Activated CD4-positive, alpha-beta memory T cell treated with anti-CD3 and anti-CD28 coated beads, Interleukin-2, amount 10 ng/mL, durations not matched to agents 7 days and 5 days (primary cell): Measurements from ENCODE around the gene CTIF. TPM values are rescaled to one million over a fixed set of nuclear protein-coding genes. Genes with fewer than 3 reads are reported as not detected.
A peak's percentile ranks its signal among the peaks of the same experiment; 100 is the strongest.

Experiments
- CTCF ChIA-PET: fragments of 350-600 bp; sonication (Branson Sonifier 250); formaldehyde crosslinking; loops from one replicate; lab custom pipeline; 2021; ENCODE audit warnings: antibody characterized with exemption, inconsistent platforms; lab: Charles Lee
- POLR2A ChIA-PET: fragments of 350-600 bp; sonication (Branson Sonifier 250); formaldehyde crosslinking; loops from one replicate; lab custom pipeline; 2021; ENCODE audit warnings: antibody characterized with exemption; lab: Charles Lee
- DNase-seq: peaks from one replicate; pipeline ENCODE4 v3.0.0-alpha.2; 2020
- H3K27ac Mint-ChIP-seq: one replicate; pipeline ENCODE4 v1.8.0; 2021; ENCODE audit warnings: mild to moderate bottlenecking, mixed read lengths
- H3K27me3 Mint-ChIP-seq: one replicate; pipeline ENCODE4 v1.8.0; 2021; ENCODE audit warnings: mixed read lengths
- H3K36me3 Mint-ChIP-seq: one replicate; pipeline ENCODE4 v1.8.0; 2021; ENCODE audit warnings: low read depth, mixed read lengths
- H3K4me1 Mint-ChIP-seq: one replicate; pipeline ENCODE4 v1.8.0; 2021; ENCODE audit warnings: mixed read lengths
- H3K4me3 Mint-ChIP-seq: one replicate; pipeline ENCODE4 v1.8.0; 2021; ENCODE audit warnings: mild to moderate bottlenecking, mixed read lengths
- H3K9me3 Mint-ChIP-seq: one replicate; pipeline ENCODE4 v1.8.0; 2021; ENCODE audit warnings: mixed read lengths
- total RNA-seq, 2 experiments: library from RNA; stranded (reverse); gene quantifications; one replicate each; pipeline ENCODE4 v1.2.3, GENCODE V29; 2021

CTIF gene
- total RNA-seq, 2 experiments from 2014 or later: 4.9 to 5.1 TPM

GRCh38 chr18:48539406-48540250, 797 bp downstream of the CTIF start:
- Mint-ChIP-seq H3K27ac (no peak overlapping the region), H3K4me3 (peak overlapping the region; percentile 87), H3K4me1 (peaks cover 19% of the 10 kb centered on the region), H3K9me3 (no peaks in the 10 kb centered on the region), H3K36me3 (no peaks in the 10 kb centered on the region), H3K27me3 (peaks cover 24% of the 10 kb centered on the region)
- POLR2A ChIA-PET: no interaction called here
- peak; percentile 27 for DNase-seq
- CTCF ChIA-PET: interaction anchor here (0.8 to 1.2 kb wide), 2 partner anchors 9 to 95 kb away, joined by 3 read pairs; no protein-coding TSS in a partner anchor

GRCh38 chr18:48540251-48541025, 1.6 kb downstream of the CTIF start:
- no peaks in the 10 kb centered on the region for H3K36me3 Mint-ChIP-seq
- H3K27me3 Mint-ChIP-seq: peaks cover 27% of the 10 kb centered on the region
- H3K9me3 Mint-ChIP-seq: no peaks in the 10 kb centered on the region
- DNase-seq: peak; percentile 39
- ChIA-PET POLR2A (no interaction called here), CTCF (no interaction called here)
- H3K4me1 Mint-ChIP-seq: peaks cover 19% of the 10 kb centered on the region
- no peak overlapping the region for H3K27ac Mint-ChIP-seq
- peak overlapping the region; percentile 87 for H3K4me3 Mint-ChIP-seq

DNA sequence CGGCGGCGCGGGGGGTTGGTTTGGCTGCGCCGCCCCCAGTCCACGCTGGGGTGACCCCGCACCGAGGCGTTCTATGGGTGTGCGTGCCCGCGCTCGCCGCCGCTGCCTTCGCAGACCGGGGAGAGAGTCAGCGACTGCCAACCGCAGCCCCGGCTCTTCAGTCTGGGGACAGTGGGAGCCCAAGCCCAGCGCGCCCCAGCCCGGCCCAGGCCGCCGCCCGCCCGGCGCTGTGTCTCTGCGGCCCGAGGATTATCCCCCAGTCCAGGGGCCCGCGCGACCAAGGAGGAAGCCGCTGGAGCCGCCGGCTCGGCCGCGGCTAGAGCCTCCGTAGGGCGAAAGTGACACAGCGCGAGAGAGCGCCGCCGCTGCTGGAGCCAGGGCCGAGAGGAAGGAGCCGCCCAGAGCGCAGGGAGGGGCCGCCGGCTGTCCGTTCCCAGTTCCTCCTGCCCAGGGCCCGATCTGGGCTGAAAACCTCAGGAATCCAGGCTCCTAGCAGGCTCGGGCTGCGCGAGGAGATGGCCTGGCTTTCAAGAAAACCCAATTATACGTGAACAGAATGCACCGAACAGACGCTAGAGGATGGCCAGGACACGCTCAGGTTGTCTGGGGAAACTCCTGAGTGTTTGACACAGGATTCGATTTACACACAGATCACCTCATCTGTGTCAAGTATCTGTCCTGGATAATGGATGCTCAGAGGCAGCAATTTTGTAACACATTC, 2.4 kb downstream of the CTIF start:
- Mint-ChIP-seq H3K27me3 (peaks cover 28% of the 10 kb centered on the region), H3K9me3 (no peaks in the 10 kb centered on the region), H3K27ac (no peak overlapping the region), H3K36me3 (no peaks in the 10 kb centered on the region), H3K4me1 (peaks cover 19% of the 10 kb centered on the region), H3K4me3 (peak overlapping the region; percentile 87)
- ChIA-PET POLR2A (no interaction called here), CTCF (no interaction called here)
- DNase-seq: no peak

DNA sequence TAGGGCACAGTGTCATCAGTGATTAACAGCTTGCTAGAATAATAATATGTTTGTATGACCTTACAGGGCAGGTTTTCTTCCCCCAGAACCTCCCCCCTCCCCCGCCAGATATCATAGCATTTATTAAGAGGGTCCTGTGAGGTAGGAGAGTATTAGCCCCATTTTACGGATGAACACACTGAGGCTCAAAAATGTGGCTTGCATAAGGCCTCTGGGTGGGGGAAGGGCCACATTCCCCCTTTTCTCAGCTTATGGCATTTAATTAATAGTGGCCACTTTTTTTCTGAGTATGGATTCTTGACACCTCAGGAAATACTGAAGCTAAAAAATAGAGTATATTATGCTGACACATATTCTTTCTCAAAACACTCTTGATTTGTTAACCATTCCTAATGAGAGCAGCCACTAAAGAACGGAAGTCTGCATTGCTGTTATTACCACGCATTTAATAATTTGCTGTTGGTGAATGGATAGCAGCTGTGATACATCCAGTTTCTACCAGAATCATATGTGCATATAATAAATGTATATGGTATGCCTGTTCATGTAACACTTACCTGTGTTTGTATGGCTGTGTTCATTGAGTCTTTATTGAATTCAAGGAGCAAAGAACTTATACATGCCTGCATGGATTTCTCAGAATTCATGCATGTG, 3.0 kb downstream of the CTIF start:
- DNase-seq: no peak
- CTCF ChIA-PET: no interaction called here
- Mint-ChIP-seq H3K27me3 (peaks cover 29% of the 10 kb centered on the region), H3K36me3 (no peaks in the 10 kb centered on the region), H3K4me3 (peak overlapping the region; percentile 41), H3K27ac (no peak overlapping the region), H3K9me3 (no peaks in the 10 kb centered on the region), H3K4me1 (peaks cover 19% of the 10 kb centered on the region)
- POLR2A ChIA-PET: no interaction called here

- Mint-ChIP-seq H3K4me3 (no peak overlapping the region), H3K4me1 (peaks cover 19% of the 10 kb centered on the region), H3K9me3 (no peaks in the 10 kb centered on the region), H3K27ac (no peak overlapping the region), H3K27me3 (peaks cover 29% of the 10 kb centered on the region), H3K36me3 (no peaks in the 10 kb centered on the region)
- ChIA-PET POLR2A (no interaction called here), CTCF (no interaction called here)
- DNase-seq: no peak
Observed at GRCh38 chr18:48542513-48543181, 3.8 kb downstream of the CTIF start.

DNA sequence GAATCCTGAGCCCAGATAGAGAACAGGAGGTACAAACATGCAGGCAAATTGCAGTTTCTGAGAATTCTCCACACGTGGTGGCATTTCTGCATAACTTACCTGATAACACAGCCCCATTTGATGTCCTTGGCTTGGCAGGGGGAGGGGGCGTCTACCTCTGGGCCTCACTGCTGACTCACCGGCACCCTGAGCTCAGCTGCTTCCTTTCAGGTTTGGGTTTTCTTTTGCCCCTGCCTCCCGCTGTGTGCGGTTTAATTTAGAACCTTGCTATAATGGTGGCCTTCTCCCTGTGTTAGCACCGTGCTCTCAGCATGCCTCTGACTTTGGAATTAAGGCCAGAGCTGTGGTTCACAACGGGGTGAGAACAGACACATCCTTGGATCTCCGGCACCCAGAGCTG, 4.4 kb downstream of the CTIF start:
- peaks cover 19% of the 10 kb centered on the region for H3K4me1 Mint-ChIP-seq
- H3K36me3 Mint-ChIP-seq: no peaks in the 10 kb centered on the region
- ChIA-PET CTCF (no interaction called here), POLR2A (no interaction called here)
- no peak overlapping the region for H3K27ac Mint-ChIP-seq
- no peaks in the 10 kb centered on the region for H3K9me3 Mint-ChIP-seq
- no peak overlapping the region for H3K4me3 Mint-ChIP-seq
- DNase-seq: peak; percentile 32
- peaks cover 29% of the 10 kb centered on the region for H3K27me3 Mint-ChIP-seq

DNA sequence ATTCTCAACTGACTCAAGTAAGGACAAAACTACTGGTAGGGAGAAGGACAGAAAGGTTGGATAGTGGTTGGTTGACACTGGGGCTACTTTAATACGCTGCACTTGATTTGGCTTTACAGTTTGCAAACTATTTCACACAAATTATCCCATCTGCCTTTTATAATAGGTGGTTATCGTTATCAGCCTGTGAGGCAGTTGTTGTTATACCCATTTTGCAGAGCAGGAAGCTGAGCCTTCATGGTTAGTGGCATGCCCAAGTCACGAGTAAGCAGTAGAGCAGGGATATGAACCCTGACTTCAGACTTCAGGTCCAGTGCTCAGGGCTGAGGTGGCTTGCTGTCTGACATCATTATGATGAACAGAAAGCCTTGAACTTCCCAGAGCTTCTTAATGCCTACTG, 5.3 kb downstream of the CTIF start:
- H3K4me1 Mint-ChIP-seq: peaks cover 19% of the 10 kb centered on the region
- peaks cover 28% of the 10 kb centered on the region for H3K27me3 Mint-ChIP-seq
- CTCF ChIA-PET: no interaction called here
- H3K9me3 Mint-ChIP-seq: no peaks in the 10 kb centered on the region
- POLR2A ChIA-PET: no interaction called here
- H3K27ac Mint-ChIP-seq: no peak overlapping the region
- no peak for DNase-seq
- H3K36me3 Mint-ChIP-seq: no peaks in the 10 kb centered on the region
- H3K4me3 Mint-ChIP-seq: no peak overlapping the region

- ChIA-PET CTCF (no interaction called here), POLR2A (no interaction called here)
- Mint-ChIP-seq H3K36me3 (no peaks in the 10 kb centered on the region), H3K4me3 (no peak overlapping the region), H3K9me3 (no peaks in the 10 kb centered on the region), H3K27ac (no peak overlapping the region), H3K27me3 (peaks cover 26% of the 10 kb centered on the region), H3K4me1 (peaks cover 19% of the 10 kb centered on the region)
- no peak for DNase-seq
Observed at GRCh38 chr18:48544661-48545415, 6.0 kb downstream of the CTIF start.

GRCh38 chr18:48545757-48546321, 7.0 kb downstream of the CTIF start:
- Mint-ChIP-seq H3K27me3 (peaks cover 23% of the 10 kb centered on the region), H3K36me3 (no peaks in the 10 kb centered on the region), H3K27ac (no peak overlapping the region), H3K9me3 (no peaks in the 10 kb centered on the region), H3K4me1 (peaks cover 18% of the 10 kb centered on the region), H3K4me3 (no peak overlapping the region)
- POLR2A ChIA-PET: no interaction called here
- DNase-seq: no peak
- CTCF ChIA-PET: no interaction called here

DNA sequence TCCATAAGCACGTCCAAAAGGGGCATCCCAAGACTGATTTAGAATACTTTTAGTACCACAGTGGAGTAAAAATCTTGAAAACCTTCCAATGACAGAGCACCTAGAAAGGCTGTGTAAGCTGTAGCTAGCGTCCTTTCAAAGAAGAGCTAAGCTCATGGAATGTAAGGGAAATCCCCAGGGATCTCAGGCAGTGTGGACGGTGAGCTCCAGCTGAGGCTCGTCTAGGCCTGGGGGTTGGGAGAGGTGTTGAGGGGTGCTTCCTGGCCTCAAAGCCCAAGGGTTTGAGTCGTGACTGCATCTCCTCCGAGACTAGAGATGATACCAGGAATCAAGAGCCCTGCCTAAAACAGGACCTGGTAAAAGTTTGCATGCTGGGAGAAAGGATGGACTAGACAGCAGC, 7.6 kb downstream of the CTIF start:
- POLR2A ChIA-PET: no interaction called here
- H3K36me3 Mint-ChIP-seq: no peaks in the 10 kb centered on the region
- CTCF ChIA-PET: no interaction called here
- H3K9me3 Mint-ChIP-seq: no peaks in the 10 kb centered on the region
- H3K27ac Mint-ChIP-seq: no peak overlapping the region
- H3K27me3 Mint-ChIP-seq: peaks cover 21% of the 10 kb centered on the region
- peaks cover 16% of the 10 kb centered on the region for H3K4me1 Mint-ChIP-seq
- no peak overlapping the region for H3K4me3 Mint-ChIP-seq
- no peak for DNase-seq

GRCh38 chr18:48547531-48547981, 8.7 kb downstream of the CTIF start:
- no peak for DNase-seq
- Mint-ChIP-seq H3K27ac (no peak overlapping the region), H3K4me1 (peaks cover 14% of the 10 kb centered on the region), H3K9me3 (no peaks in the 10 kb centered on the region), H3K27me3 (peaks cover 11% of the 10 kb centered on the region), H3K36me3 (no peaks in the 10 kb centered on the region), H3K4me3 (no peak overlapping the region)
- POLR2A ChIA-PET: no interaction called here
- CTCF ChIA-PET: no interaction called here
